GM12892 (cell line): ENCODE results near the gene DAGLB.

ENCODE experiments used
- POLR2A ChIP-seq: IDR thresholded peaks from 2 replicates; pipeline ENCODE4 v1.6.1; 2011; ENCODE audit warnings: low read depth, low read length, control low read depth
- POLR2AphosphoS5 ChIP-seq: IDR thresholded peaks from 2 replicates; pipeline ENCODE4 v1.6.1; 2011; ENCODE audit warnings: low read depth, low read length, control low read depth
- TAF1 ChIP-seq: IDR thresholded peaks from 2 replicates; pipeline ENCODE4 v1.6.1; 2011; ENCODE audit warnings: low read depth, mild to moderate bottlenecking, control low read depth, low read length, borderline replicate concordance

DNA sequence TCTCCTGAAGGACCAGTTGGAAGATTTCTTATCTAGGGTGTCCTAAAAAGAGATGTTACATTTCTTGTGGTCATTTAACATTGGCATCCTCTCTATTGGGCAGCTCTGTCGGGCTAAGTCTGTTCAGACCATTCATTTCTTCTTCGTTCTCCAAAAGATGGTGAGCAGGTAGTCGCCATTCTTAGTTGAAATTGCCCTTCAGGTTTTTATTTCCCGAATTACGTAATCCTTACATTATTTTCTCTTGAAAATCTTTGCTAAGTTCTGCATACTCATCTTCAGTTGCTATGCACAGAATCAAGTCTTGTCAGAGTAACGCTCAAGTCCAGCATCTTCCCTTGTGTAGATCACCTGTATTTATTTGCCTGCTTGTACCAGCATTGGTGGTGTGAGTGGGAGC, 53.6 kb downstream of the DAGLB start:
- TF ChIP-seq TAF1 (no peak), POLR2A (no peak), POLR2AphosphoS5 (no peak)
